DND-41 (cell line): Measurements from ENCODE around the gene YY2.
"Not testable (repeated sequence)": the region's sequence is repeated elsewhere in the genome, so short reads cannot be mapped to it uniquely, and the experiment has no call there.

Experiments
- ATAC-seq: fragments of 200-7000 bp; cut with Tn5 transposase; 3 replicates; pipeline ENCODE4 v1.9.1; 2021; ENCODE audit warnings: low read depth; ENCODE audit not compliant: insufficient read depth
- DNase-seq: peaks from one replicate; pipeline ENCODE4 v3.0.0-alpha.2; 2020
- H2AFZ ChIP-seq: 2 replicates; pipeline ENCODE4 v1.6.0; 2012; ENCODE audit warnings: low read depth, low read length
- H3K27ac ChIP-seq: 2 replicates; pipeline ENCODE4 v1.5.1; 2012; ENCODE audit warnings: low read length, inconsistent platforms
- H3K27me3 ChIP-seq: fragments of 200-600 bp; sonication (generic); 2 replicates; pipeline ENCODE4 v1.6.0; 2012; ENCODE audit warnings: low read length, mild to moderate bottlenecking, inconsistent platforms; ENCODE audit not compliant: insufficient read depth, poor library complexity
- H3K36me3 ChIP-seq: 2 replicates; pipeline ENCODE4 v1.5.1; 2012; ENCODE audit warnings: low read length, inconsistent platforms; ENCODE audit not compliant: insufficient read depth
- H3K4me1 ChIP-seq: 2 replicates; pipeline ENCODE4 v1.5.1; 2012; ENCODE audit warnings: mild to moderate bottlenecking, low read length; ENCODE audit not compliant: insufficient read depth
- H3K4me2 ChIP-seq: 2 replicates; pipeline ENCODE4 v1.6.0; 2012; ENCODE audit warnings: mild to moderate bottlenecking, moderate library complexity, low read length, inconsistent platforms; ENCODE audit not compliant: insufficient read depth
- H3K4me3 ChIP-seq, 2 experiments: fragments of 200-600 bp in 1 of 2; shearing (Covaris generic) in 1 of 2; 2 replicates each; pipeline ENCODE4 v1.5.1; 2012 to 2016; ENCODE audit warnings: inconsistent platforms in 2 of 2, low read length in 2 of 2, mild to moderate bottlenecking in 2 of 2, low read depth in 1 of 2, moderate library complexity in 1 of 2
- H3K79me2 ChIP-seq: 2 replicates; pipeline ENCODE4 v1.6.0; 2012; ENCODE audit warnings: low read length, inconsistent platforms; ENCODE audit not compliant: insufficient read depth
- H3K9ac ChIP-seq: 2 replicates; pipeline ENCODE4 v1.6.0; 2012; ENCODE audit warnings: low read depth, mild to moderate bottlenecking, inconsistent platforms, low read length, moderate library complexity
- H3K9me3 ChIP-seq: 2 replicates; pipeline ENCODE4 v1.5.1; 2012; ENCODE audit warnings: low read length, moderate library complexity, mild to moderate bottlenecking, inconsistent platforms; ENCODE audit not compliant: insufficient read depth, severe bottlenecking
- H4K20me1 ChIP-seq: 2 replicates; pipeline ENCODE4 v1.6.0; 2012; ENCODE audit warnings: low read length; ENCODE audit not compliant: insufficient read depth
- EZH2 ChIP-seq: IDR thresholded peaks from 3 replicates; pipeline ENCODE4 v1.6.1; 2012; ENCODE audit warnings: borderline replicate concordance, low read depth, mild to moderate bottlenecking, moderate library complexity, low read length, inconsistent platforms; ENCODE audit not compliant: severe bottlenecking
- TF ChIP-seq, protein P1 (sequence below): IDR thresholded peaks from 2 replicates; pipeline ENCODE4 v1.5.1; 2012; ENCODE audit warnings: borderline replicate concordance, low read length, moderate library complexity, mild to moderate bottlenecking; ENCODE audit not compliant: poor library complexity, severe bottlenecking; ENCODE audit errors: extremely low read depth

Gene YY2

DNA sequence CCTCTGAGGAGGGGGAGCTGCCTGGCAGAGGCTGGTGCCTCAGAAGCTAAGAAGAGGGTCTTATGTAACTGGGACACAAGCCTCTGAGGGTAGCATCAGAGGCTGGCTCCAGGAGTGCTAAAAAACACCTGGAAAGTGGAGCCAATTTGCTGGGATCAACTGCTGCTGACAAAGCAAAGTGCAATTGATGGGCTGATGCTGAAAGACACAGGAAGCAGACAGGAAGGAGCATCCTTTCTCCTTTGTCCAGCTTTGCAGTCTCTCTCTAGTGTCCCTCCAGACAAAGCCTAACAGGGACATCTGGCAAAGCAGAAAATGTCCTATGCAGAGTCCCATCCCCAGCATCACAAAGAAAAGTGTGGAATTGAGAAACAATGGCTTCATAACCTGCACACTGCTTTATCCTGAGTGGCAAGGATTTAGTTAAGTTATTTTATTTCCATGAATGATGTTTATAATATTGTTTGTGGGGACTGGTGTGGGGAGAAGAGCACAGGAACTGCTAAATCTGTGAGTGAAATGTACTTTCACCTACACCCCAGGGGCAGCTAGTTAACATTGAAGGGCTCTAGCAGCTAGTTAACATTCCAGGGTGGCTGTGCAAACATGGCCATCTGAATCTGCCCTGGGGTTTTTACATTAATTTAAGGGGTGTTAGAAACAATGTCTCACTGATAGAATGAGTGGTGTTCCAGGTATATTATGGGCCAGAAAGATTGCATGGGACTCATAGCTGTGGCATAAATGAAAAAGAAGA lies 42.0 kb upstream of the YY2 start:
- Histone ChIP-seq H3K79me2 (no peaks in the 10 kb centered on the region), H3K9ac (no peak overlapping the region), H3K27ac (no peak overlapping the region), H3K36me3 (no peaks in the 10 kb centered on the region), H3K9me3 (no peaks in the 10 kb centered on the region), H3K4me2 (no peak overlapping the region), H2AFZ (no peak overlapping the region), H3K4me1 (no peaks in the 10 kb centered on the region), H3K27me3 (no peaks in the 10 kb centered on the region), H4K20me1 (no peaks in the 10 kb centered on the region), H3K4me3 (no peak overlapping the region)
- DNase-seq: no peak
- no peak for ATAC-seq
- TF ChIP-seq EZH2: no peak
- TF ChIP-seq, protein P1, sequence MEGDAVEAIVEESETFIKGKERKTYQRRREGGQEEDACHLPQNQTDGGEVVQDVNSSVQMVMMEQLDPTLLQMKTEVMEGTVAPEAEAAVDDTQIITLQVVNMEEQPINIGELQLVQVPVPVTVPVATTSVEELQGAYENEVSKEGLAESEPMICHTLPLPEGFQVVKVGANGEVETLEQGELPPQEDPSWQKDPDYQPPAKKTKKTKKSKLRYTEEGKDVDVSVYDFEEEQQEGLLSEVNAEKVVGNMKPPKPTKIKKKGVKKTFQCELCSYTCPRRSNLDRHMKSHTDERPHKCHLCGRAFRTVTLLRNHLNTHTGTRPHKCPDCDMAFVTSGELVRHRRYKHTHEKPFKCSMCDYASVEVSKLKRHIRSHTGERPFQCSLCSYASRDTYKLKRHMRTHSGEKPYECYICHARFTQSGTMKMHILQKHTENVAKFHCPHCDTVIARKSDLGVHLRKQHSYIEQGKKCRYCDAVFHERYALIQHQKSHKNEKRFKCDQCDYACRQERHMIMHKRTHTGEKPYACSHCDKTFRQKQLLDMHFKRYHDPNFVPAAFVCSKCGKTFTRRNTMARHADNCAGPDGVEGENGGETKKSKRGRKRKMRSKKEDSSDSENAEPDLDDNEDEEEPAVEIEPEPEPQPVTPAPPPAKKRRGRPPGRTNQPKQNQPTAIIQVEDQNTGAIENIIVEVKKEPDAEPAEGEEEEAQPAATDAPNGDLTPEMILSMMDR: no peak

DNA sequence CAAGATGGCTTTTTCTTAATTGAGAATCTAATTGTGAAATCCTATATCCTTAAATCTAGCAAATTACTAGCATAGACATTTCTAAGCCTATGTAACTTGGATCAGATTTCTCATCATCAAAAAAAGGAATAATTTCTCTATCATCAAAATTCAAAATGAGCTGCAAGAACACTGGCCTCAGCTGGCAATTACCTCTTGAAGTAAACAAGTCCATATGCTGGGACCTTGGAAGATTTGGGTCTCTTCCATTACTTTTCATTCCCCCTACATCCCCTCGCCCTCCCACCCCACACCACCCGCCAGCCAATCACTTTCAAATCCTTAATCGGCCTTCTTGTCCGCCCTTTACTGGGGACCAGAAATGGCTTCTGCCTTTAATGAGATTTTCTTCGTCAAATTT lies 39.7 kb upstream of the YY2 start:
- no peak for DNase-seq
- Histone ChIP-seq H3K79me2 (no peaks in the 10 kb centered on the region), H3K9me3 (no peaks in the 10 kb centered on the region), H3K9ac (no peak overlapping the region), H3K36me3 (no peaks in the 10 kb centered on the region), H3K4me3 (no peak overlapping the region), H3K4me1 (no peaks in the 10 kb centered on the region), H3K27me3 (no peaks in the 10 kb centered on the region), H2AFZ (no peak overlapping the region), H3K27ac (no peak overlapping the region), H3K4me2 (no peak overlapping the region), H4K20me1 (no peaks in the 10 kb centered on the region)
- TF ChIP-seq EZH2: no peak
- TF ChIP-seq, protein P1: no peak
- no peak for ATAC-seq

DNA sequence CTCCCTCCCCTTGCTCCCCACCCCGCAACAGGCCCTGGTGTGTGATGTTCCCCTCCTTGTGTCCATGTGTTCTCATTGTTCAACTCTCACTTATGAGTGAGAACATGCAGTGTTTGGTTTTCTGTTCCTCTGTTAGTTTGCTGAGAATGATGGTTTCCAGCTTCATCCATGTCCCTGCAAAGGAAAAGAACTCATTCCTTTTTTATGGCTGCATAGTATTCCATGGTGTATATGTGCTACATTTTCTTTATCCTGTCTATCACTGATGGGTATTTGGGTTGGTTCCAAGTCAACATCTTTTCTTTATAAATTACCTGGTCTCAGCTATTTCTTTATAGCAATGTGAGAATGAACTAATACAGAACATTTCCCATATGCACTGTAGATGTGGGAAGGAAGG lies 35.6 kb upstream of the YY2 start:
- not testable (repeated sequence) for H3K9me3 ChIP-seq, H2AFZ ChIP-seq, H3K9ac ChIP-seq, H3K27ac ChIP-seq, H3K36me3 ChIP-seq, H3K4me1 ChIP-seq, H3K4me3 ChIP-seq, ATAC-seq, H3K27me3 ChIP-seq, H3K4me2 ChIP-seq, H3K79me2 ChIP-seq, H4K20me1 ChIP-seq, DNase-seq

DNA sequence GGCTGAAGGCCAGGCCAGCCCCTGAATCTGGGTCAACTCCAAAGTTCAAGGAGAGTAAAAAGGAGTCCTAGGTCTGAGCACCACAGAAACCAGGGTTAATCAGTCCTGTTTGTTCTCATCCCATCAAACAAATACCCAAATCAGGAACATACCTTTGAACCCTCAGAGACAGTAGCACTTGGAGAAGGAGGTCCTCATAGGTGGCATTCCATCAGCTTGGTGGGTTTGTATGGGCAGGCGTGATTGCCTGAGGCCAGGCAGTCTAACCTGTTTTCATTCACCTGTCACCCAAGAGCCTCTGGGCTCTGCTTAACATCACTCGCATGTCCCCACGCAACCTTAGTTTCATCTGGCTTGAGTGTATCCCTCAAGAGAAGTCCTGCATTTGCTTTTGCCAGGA lies 33.9 kb upstream of the YY2 start:
- Histone ChIP-seq H3K27me3 (no peaks in the 10 kb centered on the region), H2AFZ (no peak overlapping the region), H4K20me1 (no peaks in the 10 kb centered on the region), H3K4me1 (no peaks in the 10 kb centered on the region), H3K79me2 (no peaks in the 10 kb centered on the region), H3K36me3 (no peaks in the 10 kb centered on the region), H3K9me3 (no peaks in the 10 kb centered on the region), H3K9ac (no peak overlapping the region), H3K27ac (no peak overlapping the region), H3K4me3 (no peak overlapping the region), H3K4me2 (no peak overlapping the region)
- TF ChIP-seq EZH2: no peak
- TF ChIP-seq, protein P1: no peak
- DNase-seq: no peak
- no peak for ATAC-seq
